Fibroblast of villous mesenchyme (primary cell): ENCODE measurements around the gene IL4R. TPM values are rescaled to one million over a fixed set of nuclear protein-coding genes. Genes with fewer than 3 reads are reported as not detected.

ENCODE experiments used
- DNase-seq: peaks from one replicate; pipeline ENCODE4 v3.0.0-alpha.2; 2010; ENCODE audit warnings: low read depth
- H3K4me3 ChIP-seq: 2 replicates; pipeline ENCODE4 v1.5.1; 2011; ENCODE audit warnings: low read depth, mild to moderate bottlenecking, low read length
- total RNA-seq: library from RNA; depleted of rRNA; stranded (reverse); fragments of >200 nt; gene quantifications from 2 replicates; pipeline ENCODE4 v1.2.3, GENCODE V29; 2012
- TF ChIP-seq, protein P1 (sequence below): IDR thresholded peaks from 2 replicates; pipeline ENCODE4 v1.5.1; 2012; ENCODE audit warnings: low read depth, mild to moderate bottlenecking, low read length; ENCODE audit not compliant: insufficient read depth

Gene IL4R
- total RNA-seq, 1 donor, result 25.0 TPM

DNA sequence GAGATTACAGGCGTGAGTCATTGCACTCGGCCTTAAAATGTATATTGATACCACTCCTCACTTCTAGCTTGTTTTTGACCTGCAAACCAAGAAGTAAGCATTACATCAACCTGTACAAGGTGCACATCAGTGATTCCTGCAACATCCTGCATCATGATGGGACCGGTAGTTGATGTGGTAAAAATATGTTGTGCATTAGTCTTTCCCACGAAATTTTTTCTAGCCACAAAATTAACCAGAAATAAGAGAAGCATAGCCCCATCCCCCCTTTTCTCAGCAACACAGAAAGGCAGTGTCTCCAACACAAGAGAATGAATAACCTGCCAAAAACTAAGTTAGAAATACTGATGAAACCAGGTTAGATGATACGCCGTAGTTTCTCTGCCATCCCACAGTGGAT is 24.1 kb upstream of the IL4R start:
- no peak for DNase-seq
- TF ChIP-seq, protein P1, sequence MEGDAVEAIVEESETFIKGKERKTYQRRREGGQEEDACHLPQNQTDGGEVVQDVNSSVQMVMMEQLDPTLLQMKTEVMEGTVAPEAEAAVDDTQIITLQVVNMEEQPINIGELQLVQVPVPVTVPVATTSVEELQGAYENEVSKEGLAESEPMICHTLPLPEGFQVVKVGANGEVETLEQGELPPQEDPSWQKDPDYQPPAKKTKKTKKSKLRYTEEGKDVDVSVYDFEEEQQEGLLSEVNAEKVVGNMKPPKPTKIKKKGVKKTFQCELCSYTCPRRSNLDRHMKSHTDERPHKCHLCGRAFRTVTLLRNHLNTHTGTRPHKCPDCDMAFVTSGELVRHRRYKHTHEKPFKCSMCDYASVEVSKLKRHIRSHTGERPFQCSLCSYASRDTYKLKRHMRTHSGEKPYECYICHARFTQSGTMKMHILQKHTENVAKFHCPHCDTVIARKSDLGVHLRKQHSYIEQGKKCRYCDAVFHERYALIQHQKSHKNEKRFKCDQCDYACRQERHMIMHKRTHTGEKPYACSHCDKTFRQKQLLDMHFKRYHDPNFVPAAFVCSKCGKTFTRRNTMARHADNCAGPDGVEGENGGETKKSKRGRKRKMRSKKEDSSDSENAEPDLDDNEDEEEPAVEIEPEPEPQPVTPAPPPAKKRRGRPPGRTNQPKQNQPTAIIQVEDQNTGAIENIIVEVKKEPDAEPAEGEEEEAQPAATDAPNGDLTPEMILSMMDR, result no peak
- no peak overlapping the region for H3K4me3 ChIP-seq

DNA sequence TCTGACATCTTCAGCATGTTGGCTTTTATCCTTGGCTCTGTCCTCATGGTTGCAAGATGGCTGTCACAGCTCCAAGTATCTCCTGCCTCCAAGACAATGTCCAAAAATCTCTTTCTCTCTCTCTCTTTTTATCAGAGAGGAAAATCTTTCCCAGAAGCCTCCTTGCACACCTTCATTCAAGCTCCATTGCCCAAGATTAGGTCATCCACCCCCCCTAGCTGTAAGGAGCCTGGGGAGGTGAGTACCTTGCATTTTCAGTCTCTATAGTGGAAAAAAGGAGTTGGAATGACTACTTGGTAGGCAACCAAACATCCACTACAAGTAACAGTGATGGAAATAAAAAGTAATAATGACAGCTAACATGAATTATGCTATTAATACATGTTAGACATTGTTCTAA is 23.2 kb upstream of the IL4R start:
- no peak overlapping the region for H3K4me3 ChIP-seq
- TF ChIP-seq, protein P1, result no peak
- DNase-seq, result no peak

DNA sequence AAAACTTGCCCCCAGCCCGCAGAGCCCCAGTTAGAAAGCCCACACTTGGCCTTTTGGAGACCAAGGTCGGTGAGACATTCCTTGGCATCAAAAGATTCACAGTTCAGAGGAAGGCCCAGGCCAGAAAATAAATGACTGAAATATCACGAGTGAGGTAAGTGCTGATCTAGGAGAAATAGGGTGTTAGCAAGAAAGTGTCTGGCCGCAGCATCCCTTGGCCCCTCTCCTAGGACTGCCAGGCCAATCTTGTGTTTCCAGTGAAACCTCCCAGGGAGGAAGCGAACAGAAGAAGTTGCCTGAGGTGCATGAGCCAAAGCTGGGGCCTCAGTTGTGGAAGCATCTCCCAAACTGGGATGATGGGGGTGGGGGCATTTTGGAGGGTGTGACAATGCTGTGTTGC is 22.7 kb upstream of the IL4R start:
- DNase-seq, result no peak
- no peak overlapping the region for H3K4me3 ChIP-seq
- TF ChIP-seq, protein P1, result no peak

DNA sequence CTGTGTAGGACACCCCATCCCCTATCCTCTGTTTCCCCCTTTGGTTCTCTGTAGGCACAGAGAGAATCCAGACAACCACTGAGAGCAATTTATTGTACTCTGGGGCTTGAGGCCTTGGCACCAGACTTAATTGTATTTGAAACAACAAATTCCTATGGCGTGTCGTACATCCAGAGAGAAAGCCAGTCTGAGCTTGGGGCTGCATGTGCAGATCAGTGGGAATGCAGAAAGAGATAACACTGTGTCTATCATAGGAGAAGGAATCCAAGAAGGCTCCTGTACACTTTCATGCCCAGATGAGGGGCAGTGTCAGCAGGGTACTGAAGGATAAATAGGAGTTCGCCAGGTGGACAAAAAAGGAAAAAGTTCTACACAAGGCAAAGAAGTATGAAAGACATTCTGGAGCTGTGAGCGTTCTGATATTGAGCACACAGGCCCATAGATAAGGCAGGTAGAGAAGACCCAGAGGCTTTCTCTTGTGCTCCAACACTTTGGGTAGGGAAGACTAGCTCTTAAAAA is 22.0 kb upstream of the IL4R start:
- no peak for DNase-seq

DNA sequence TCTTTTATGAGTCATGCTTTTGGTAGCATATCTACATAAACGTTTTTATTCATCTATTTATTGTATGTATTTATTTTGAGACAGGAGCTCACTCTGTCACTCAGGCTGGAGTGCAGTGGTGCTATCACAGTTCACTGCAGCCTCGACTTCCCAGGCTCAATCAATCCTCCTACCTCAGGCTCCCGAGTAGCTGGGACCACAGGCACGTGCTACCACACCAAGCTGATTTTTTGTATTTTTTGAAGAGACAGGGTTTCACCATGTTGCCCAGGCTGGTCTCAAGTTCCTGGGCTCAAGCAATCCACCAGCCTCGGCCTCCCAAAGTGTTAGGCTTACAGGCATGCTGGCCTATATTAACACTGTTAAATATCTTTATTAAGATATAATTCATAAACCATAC is 20.4 kb upstream of the IL4R start:
- H3K4me3 ChIP-seq, result no peak overlapping the region
- no peak for DNase-seq
- TF ChIP-seq, protein P1, result no peak

More for the DNA sequence above, 22.0 kb upstream of the IL4R start:
- no peak overlapping the region for H3K4me3 ChIP-seq
- TF ChIP-seq, protein P1, result no peak

DNA sequence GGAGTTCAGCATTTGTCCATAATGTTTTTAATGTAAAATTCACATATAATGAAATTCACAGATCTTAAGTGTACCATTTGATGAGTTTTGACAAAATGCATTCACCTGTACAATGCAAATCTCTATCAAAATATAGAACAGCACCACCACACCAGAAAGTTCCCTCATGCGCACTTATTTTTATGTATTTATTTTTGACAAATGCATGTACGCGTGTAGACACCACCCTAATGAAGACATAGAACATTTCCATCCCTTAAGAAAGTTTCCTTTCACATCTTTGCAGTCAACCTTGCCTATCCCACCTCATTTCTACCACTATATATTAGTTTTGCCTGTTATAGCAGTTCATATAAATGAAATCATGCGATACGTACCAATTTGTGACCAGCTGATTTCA is 15.6 kb upstream of the IL4R start:
- no peak for DNase-seq
- TF ChIP-seq, protein P1, result no peak
- H3K4me3 ChIP-seq, result no peak overlapping the region

DNA sequence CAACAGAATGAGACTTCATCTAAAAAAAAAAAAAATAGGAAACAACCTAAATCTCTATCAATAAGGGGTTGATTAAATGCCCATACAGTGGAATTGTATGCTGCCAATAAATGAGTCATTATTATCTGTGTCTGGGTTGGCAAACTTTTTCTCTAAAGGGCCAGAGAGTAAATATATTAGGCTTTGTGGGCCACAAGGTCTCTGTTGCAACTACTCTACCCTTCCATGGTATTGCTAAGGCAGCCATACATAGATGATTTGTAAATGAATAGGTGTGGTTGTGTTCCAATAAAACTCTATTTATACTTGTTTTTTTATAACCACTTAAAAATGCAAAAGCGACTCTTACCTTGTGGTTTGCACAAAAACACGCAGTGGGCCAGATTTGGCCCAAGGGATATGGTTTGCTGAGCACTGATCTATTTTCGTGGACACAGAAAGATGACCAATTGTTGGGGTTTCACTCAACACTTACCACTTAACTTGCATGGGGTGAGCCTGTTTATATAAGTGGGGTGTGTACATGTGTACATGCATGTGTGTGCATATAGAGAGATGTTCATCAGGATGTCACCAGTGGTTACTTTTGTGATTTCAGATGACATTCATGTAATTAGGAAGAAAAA is 12.4 kb upstream of the IL4R start:
- no peak for DNase-seq
- no peak overlapping the region for H3K4me3 ChIP-seq
- TF ChIP-seq, protein P1, result no peak
